Suppressor macrophage treated with lipopolysaccharide for 1 hour (primary cell): ENCODE data around the gene SSBP3.
"Not testable (repeated sequence)": the region's sequence is repeated elsewhere in the genome, so short reads cannot be mapped to it uniquely, and the experiment has no call there.

Experiments
- DNase-seq, 3 donors: peaks; one replicate each; pipeline ENCODE4 v3.0.0-alpha.2; 2020 to 2022

SSBP3 gene

GRCh38 chr1:54406339-54407153 lies at the start of gene SSBP3:
Gene SSBP3, minus strand, starts transcription at chr1:54406394.
- DNase-seq = peak; percentile 95 to 99 (median 98)

GRCh38 chr1:54453509-54453908 lies 47.3 kb upstream of the SSBP3 start:
- no peak for DNase-seq

GRCh38 chr1:54453022-54453421 lies 46.8 kb upstream of the SSBP3 start:
- peak in 2 of 3 donors; percentile 34 to 37 for DNase-seq

GRCh38 chr1:54449431-54449830 lies 43.2 kb upstream of the SSBP3 start:
- DNase-seq = not testable (repeated sequence)

GRCh38 chr1:54448801-54449200 lies 42.6 kb upstream of the SSBP3 start:
- DNase-seq = not testable (repeated sequence)

GRCh38 chr1:54447081-54447480 lies 40.9 kb upstream of the SSBP3 start:
- not testable (repeated sequence) for DNase-seq

GRCh38 chr1:54442185-54442584 lies 36.0 kb upstream of the SSBP3 start:
- DNase-seq = no peak

- no peak for DNase-seq
Observed at GRCh38 chr1:54439550-54440223, 33.5 kb upstream of the SSBP3 start.

GRCh38 chr1:54437783-54438182 lies 31.6 kb upstream of the SSBP3 start:
- no peak for DNase-seq

GRCh38 chr1:54436826-54437225 lies 30.6 kb upstream of the SSBP3 start:
- no peak for DNase-seq

- DNase-seq = no peak
Observed at GRCh38 chr1:54429838-54430237, 23.6 kb upstream of the SSBP3 start.

GRCh38 chr1:54428837-54429518 lies 22.8 kb upstream of the SSBP3 start:
- DNase-seq = no peak

GRCh38 chr1:54425152-54425584 lies 19.0 kb upstream of the SSBP3 start:
- no peak for DNase-seq

- DNase-seq = no peak
Observed at GRCh38 chr1:54424398-54424797, 18.2 kb upstream of the SSBP3 start.

- no peak for DNase-seq
Observed at GRCh38 chr1:54421101-54421504, 14.9 kb upstream of the SSBP3 start.

- not testable (repeated sequence) for DNase-seq
Observed at GRCh38 chr1:54418598-54418997, 12.4 kb upstream of the SSBP3 start.

- peak; percentile 70 to 76 (median 70) for DNase-seq
Observed at GRCh38 chr1:54417123-54417522, 10.9 kb upstream of the SSBP3 start.

- no peak for DNase-seq
Observed at GRCh38 chr1:54416435-54416834, 10.2 kb upstream of the SSBP3 start.

GRCh38 chr1:54415991-54416390 lies 9.8 kb upstream of the SSBP3 start:
- DNase-seq = no peak

GRCh38 chr1:54415533-54415932 lies 9.3 kb upstream of the SSBP3 start:
- no peak for DNase-seq

- DNase-seq = no peak
Observed at GRCh38 chr1:54413732-54414131, 7.5 kb upstream of the SSBP3 start.

GRCh38 chr1:54413295-54413694 lies 7.1 kb upstream of the SSBP3 start:
- DNase-seq = peak; percentile 61 to 66 (median 63)

GRCh38 chr1:54410359-54410758 lies 4.2 kb upstream of the SSBP3 start:
- DNase-seq = no peak
